ENCODE results near the gene NRM. TPM values are rescaled to one million over a fixed set of nuclear protein-coding genes. Genes with fewer than 3 reads are reported as not detected.

The NRM gene
- total and polyA plus RNA-seq, 2 experiments from 2014 or later: 13.8 to 33.8 TPM

- ATAC-seq: no peak
- H3K79me2 ChIP-seq (replicated peaks; ENCODE audit: insufficient read depth): no peaks in the 10 kb centered on the region
- Mint-ChIP-seq H3K36me3 (ENCODE audit: low read depth) (peaks cover 68% of the 10 kb centered on the region), H3K9me3 (no peaks in the 10 kb centered on the region; the same call in 2 of the 3 replicates), H3K27ac (no peak overlapping the region), H3K4me3 (no peak overlapping the region; the same call in 2 of the 3 replicates), H3K4me1 (peaks cover 3% of the 10 kb centered on the region; the same call in 2 of the 3 replicates), H3K27me3 (ENCODE audit: insufficient read depth, low read depth, poor library complexity) (peaks cover 18% of the 10 kb centered on the region)
- no peak overlapping the region for H3K27ac ChIP-seq (ENCODE audit: low read depth)
- no peak for DNase-seq (ENCODE audit: low spot score)
- H3K4me3 ChIP-seq: no peak overlapping the region
- peaks cover 18% of the 10 kb centered on the region for H4K20me1 ChIP-seq (replicated peaks; ENCODE audit: insufficient read depth)
- no peaks in the 10 kb centered on the region for H3K4me1 ChIP-seq (ENCODE audit: insufficient read depth)
- H3K9me2 ChIP-seq (ENCODE audit: insufficient read depth): no peaks in the 10 kb centered on the region
- TF ChIP-seq EZH2phosphoT487 (IDR thresholded peaks at IDR 0.05; ENCODE audit: unreplicated experiment) (no peak), ZNF331 (CRISPR knock-in tag; IDR thresholded peaks at IDR 0.05; ENCODE audit: low read depth) (no peak), ETS1 (IDR thresholded peaks at IDR 0.05) (no peak), CREB1 (CRISPR knock-in tag; IDR thresholded peaks at IDR 0.05; ENCODE audit: low read depth) (no peak), POLR2AphosphoS5 (IDR thresholded peaks at IDR 0.05; ENCODE audit: low read depth) (no peak), NANOG (IDR thresholded peaks at IDR 0.05; ENCODE audit: borderline replicate concordance) (no peak), ZNF462 (CRISPR knock-in tag; IDR thresholded peaks at IDR 0.05) (no peak), CTCF (conservative IDR thresholded peaks at IDR 0.05; ENCODE audit: low read depth in 2 of 2) (no peak)
- peaks cover 24% of the 10 kb centered on the region for H3F3A ChIP-seq (replicated peaks; ENCODE audit: low read depth)
- no peak overlapping the region for H2AFZ ChIP-seq
- peaks cover 12% of the 10 kb centered on the region; the same call in 1 of the 2 replicates for H3K36me3 ChIP-seq (ENCODE audit: insufficient read depth)
- H3K27me3 ChIP-seq (ENCODE audit: insufficient read depth): no peaks in the 10 kb centered on the region
- H3K4me2 ChIP-seq: no peak overlapping the region
Observed at GRCh38 chr6:30732237-30732943, 41.6 kb upstream of the NRM start.
